Measurements from ENCODE around the gene XPR1.

Gene XPR1

DNA sequence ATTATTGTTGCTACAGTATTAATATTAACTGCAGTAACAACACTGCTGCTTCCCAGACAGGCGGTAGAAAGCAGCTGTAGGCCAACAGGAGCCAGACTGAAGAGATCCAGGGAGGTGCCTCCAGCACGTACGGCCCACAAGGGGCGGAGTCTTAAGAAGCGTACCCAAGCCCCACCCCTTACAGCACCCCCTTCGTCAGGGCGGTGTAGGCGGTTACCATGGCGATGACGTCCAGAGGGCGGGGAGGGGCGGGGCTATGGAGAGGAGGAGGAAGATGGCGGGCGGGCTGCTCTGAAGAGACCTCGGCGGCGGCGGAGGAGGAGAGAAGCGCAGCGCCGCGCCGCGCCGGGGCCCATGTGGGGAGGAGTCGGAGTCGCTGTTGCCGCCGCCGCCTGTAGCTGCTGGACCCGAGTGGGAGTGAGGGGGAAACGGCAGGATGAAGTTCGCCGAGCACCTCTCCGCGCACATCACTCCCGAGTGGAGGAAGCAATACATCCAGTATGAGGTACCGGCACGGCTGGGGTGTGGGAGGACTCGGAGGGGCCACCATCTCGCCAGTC is at the start of gene XPR1:
Gene XPR1 (plus strand): TSS at position 257 of the 560 bp plus-strand sequence. CDS start 180 bp downstream, at position 437.
- no peaks in the 10 kb centered on the region for H3K27me3 Mint-ChIP-seq
- H3K27ac Mint-ChIP-seq = peak within 1 kb of the TSS; percentile 87
- peaks cover 1% of the 10 kb centered on the region for H3K36me3 Mint-ChIP-seq
- no peaks in the 10 kb centered on the region for H3K9me3 Mint-ChIP-seq
- H3K4me3 Mint-ChIP-seq = peak within 1 kb of the TSS; percentile 89
- H3K4me1 Mint-ChIP-seq = peaks cover 15% of the 10 kb centered on the region

DNA sequence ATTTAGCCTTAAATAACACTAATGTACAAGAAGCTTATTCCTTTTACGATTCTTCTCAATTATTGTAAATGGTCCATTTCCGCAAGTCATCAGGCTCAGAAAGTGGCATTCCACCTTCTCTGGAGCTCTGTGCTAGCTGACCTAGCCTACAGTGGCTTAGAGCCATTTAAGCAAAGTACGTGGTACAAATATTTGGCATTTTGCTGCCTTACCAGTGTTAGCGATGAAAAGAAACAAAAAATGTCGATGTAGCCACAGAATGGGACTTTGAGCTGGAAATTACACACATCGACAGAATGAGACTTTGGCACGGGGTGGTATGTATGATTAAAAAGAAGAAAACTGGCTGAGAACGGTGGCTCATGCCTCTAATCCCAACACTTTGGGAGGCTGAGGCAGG is 47.0 kb upstream of the XPR1 start:
- no peak overlapping the region for H3K4me3 Mint-ChIP-seq
- peaks cover 2% of the 10 kb centered on the region for H3K36me3 Mint-ChIP-seq
- H3K9me3 Mint-ChIP-seq = no peaks in the 10 kb centered on the region
- H3K27ac Mint-ChIP-seq = peak overlapping the region; percentile 91
- H3K27me3 Mint-ChIP-seq = peaks cover 7% of the 10 kb centered on the region
- H3K4me1 Mint-ChIP-seq = peaks cover 19% of the 10 kb centered on the region

DNA sequence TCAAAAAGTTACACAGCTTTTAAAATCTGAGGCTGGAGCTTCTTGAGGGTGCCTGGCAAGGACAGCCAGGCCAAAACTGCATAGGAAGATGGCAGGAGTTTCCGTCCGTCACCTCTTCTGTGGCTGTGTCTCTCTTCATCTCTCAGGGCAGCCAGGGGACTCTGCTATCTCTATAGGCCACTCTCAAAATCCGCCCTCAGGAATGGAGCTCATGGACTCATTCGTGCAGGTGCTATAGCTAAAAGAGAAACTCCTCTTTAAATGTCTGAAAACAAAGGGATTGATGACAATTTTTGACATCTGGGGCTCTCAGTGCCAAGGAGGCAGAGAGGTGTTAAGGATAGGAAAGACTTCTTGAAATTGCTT is 45.8 kb upstream of the XPR1 start:
- Mint-ChIP-seq H3K27ac (peak overlapping the region; percentile 91), H3K4me1 (peaks cover 19% of the 10 kb centered on the region), H3K9me3 (no peaks in the 10 kb centered on the region), H3K36me3 (peaks cover 2% of the 10 kb centered on the region), H3K27me3 (peaks cover 7% of the 10 kb centered on the region), H3K4me3 (no peak overlapping the region)

DNA sequence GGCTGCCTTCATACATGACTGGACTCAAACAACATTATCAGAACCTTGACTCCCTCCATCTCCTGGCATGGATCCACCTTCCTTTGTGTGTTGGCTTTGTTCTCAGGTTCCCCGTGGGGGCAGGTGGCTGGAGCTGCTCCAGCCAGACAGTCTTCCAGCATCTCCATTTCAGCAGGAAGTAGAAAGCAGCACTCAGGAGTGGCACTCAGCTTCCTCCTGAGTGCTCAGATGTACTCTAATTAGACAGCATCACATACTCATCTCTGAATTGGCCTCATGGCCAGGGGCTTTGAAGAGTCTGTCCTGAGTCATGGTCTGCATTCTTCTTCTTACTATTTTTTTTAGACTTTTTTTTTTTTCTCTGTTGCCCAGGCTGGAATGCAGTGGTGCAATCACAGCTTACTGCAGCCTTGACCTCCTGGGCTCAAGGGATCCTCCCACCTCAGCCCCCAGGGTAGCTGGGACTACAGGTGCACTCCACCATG is 45.1 kb upstream of the XPR1 start:
- H3K27me3 Mint-ChIP-seq = peaks cover 7% of the 10 kb centered on the region

DNA sequence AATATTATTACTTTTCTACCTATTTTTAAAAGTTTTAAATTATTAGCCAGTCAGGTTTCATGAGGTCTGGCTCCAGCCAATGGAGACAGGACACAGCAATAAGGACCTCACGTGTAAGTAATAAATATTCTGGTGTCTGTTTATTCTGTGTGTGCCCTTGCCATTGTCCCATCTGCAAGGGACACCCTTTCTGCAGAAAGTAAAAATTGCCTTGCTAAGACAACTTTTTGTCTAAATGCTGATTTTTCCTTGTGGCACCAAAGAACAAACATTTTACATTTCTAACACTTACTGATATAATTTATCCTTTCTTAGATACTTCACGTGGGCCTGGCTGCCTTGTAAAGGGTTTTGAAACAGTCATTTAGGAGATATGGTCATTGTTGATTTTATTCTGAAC is 43.7 kb upstream of the XPR1 start:
- peaks cover 2% of the 10 kb centered on the region for H3K36me3 Mint-ChIP-seq

More for the DNA sequence above, 45.1 kb upstream of the XPR1 start:
- no peak overlapping the region for H3K4me3 Mint-ChIP-seq
- peak overlapping the region; percentile 68 for H3K27ac Mint-ChIP-seq
- H3K4me1 Mint-ChIP-seq = peaks cover 19% of the 10 kb centered on the region
- no peaks in the 10 kb centered on the region for H3K9me3 Mint-ChIP-seq
- H3K36me3 Mint-ChIP-seq = peaks cover 2% of the 10 kb centered on the region

DNA sequence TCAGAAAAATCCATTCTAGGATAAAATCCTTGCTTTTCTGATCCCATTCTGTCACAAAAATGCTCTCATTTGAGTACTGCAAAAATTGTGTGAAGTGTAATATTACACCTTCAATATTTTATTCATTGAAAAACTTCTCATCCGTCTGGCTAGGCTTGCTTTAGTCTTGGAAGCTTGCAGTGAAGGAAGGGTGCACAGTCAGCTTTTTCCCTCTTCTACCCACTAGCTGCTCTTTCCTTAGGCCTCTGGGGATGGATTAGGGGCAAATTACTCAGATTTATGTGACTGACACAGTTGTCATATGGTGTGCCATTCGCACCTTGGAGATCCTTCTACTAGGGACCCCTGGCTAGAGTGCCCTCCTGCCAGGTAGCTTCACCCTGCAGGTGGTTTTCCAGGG is 40.9 kb upstream of the XPR1 start:
- peaks cover 5% of the 10 kb centered on the region for H3K27me3 Mint-ChIP-seq
- H3K9me3 Mint-ChIP-seq = no peaks in the 10 kb centered on the region

More for the DNA sequence above, 43.7 kb upstream of the XPR1 start:
- peaks cover 19% of the 10 kb centered on the region for H3K4me1 Mint-ChIP-seq
- no peaks in the 10 kb centered on the region for H3K9me3 Mint-ChIP-seq
- H3K27me3 Mint-ChIP-seq = peaks cover 7% of the 10 kb centered on the region
- no peak overlapping the region for H3K27ac Mint-ChIP-seq
- H3K4me3 Mint-ChIP-seq = no peak overlapping the region

DNA sequence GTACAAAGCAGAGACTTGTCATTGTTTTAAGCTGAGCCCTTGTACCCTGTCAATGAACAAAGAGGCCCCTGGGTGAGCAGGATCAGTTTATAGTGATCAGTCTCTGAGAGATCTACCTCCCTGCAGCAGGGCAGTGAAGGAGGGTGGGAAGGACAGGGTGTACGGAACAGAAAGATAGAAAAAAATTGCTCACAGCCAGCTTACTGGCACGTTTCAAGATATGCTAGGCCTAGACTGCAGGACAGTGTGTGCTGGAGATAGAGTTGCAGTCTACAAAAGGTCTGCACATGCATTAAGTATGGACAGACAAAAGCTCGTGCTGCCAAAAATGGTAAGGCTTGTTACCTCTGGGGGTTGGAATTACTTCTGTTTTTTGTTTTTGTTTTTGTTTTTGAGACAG is 38.4 kb upstream of the XPR1 start:
- Mint-ChIP-seq H3K4me3 (no peak overlapping the region), H3K27me3 (peaks cover 1% of the 10 kb centered on the region), H3K9me3 (no peaks in the 10 kb centered on the region), H3K27ac (no peak overlapping the region), H3K36me3 (peaks cover 2% of the 10 kb centered on the region), H3K4me1 (no peaks in the 10 kb centered on the region)

More for the DNA sequence above, 40.9 kb upstream of the XPR1 start:
- Mint-ChIP-seq H3K27ac (no peak overlapping the region), H3K4me1 (peaks cover 7% of the 10 kb centered on the region), H3K36me3 (peaks cover 2% of the 10 kb centered on the region), H3K4me3 (no peak overlapping the region)

DNA sequence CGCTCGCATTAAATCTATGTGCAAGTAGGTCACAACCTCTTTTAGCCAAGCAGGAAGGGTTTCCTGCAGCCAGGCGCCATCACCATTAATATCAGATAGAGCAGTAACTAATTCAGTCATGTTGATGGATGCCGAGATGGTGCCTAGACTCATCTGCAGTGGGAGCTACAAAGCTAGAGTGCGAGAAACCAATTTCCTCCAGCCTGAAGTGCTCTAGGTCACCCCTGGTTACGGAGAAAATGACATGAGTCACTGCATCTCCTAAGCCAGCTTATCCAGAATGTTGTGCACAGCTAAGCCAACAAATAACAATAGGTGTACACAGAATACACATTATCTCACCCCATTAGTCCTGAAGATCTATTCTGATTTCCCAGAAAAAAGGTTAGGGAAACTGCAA is 37.1 kb upstream of the XPR1 start:
- Mint-ChIP-seq H3K4me3 (no peak overlapping the region), H3K9me3 (no peaks in the 10 kb centered on the region), H3K4me1 (no peaks in the 10 kb centered on the region)

DNA sequence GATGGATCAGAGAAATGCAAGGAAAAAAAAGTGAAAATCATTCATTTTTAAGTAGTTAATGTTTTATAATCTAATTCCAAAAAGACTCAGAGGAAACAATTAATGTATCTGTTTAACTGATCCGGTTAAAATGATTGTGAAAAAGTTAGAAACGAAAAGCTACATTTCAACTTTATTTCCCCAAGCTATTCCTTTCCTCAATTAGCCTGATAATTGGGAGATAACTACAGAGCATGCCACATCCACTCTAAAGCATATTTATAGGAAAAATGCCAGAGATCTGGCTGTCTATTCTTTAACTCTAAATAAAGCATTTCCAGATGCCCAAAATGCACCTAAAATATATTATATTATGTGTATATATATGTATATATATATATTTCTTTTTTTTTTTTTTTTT is 35.9 kb upstream of the XPR1 start:
- no peaks in the 10 kb centered on the region for H3K4me1 Mint-ChIP-seq
- no peak overlapping the region for H3K4me3 Mint-ChIP-seq
- no peaks in the 10 kb centered on the region for H3K36me3 Mint-ChIP-seq
- H3K27ac Mint-ChIP-seq = no peak overlapping the region
- peaks cover 1% of the 10 kb centered on the region for H3K27me3 Mint-ChIP-seq
- H3K9me3 Mint-ChIP-seq = no peaks in the 10 kb centered on the region

More for the DNA sequence above, 37.1 kb upstream of the XPR1 start:
- H3K27me3 Mint-ChIP-seq = peaks cover 1% of the 10 kb centered on the region
- H3K27ac Mint-ChIP-seq = no peak overlapping the region
- peaks cover 1% of the 10 kb centered on the region for H3K36me3 Mint-ChIP-seq

DNA sequence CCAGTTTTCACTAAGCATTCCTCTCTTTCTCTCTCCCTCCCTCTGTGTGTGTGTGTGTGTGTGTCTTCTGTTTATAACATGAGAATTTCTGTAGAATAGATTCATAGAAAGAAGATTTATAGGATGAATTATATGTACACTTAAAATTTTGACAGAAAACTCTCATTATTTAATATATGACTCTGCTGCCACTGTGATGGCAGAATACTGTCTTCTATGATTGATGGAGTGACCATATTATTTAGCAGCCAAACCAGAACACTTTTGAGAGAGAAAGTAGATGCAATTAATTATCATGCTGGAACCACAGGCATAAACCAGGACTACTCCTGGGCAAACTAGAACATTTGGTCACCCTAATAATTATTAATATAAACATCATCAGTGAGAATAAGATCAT is 34.3 kb upstream of the XPR1 start:
- Mint-ChIP-seq H3K27me3 (peaks cover 1% of the 10 kb centered on the region), H3K27ac (no peak overlapping the region), H3K9me3 (no peaks in the 10 kb centered on the region), H3K4me1 (no peaks in the 10 kb centered on the region), H3K4me3 (no peak overlapping the region), H3K36me3 (no peaks in the 10 kb centered on the region)

DNA sequence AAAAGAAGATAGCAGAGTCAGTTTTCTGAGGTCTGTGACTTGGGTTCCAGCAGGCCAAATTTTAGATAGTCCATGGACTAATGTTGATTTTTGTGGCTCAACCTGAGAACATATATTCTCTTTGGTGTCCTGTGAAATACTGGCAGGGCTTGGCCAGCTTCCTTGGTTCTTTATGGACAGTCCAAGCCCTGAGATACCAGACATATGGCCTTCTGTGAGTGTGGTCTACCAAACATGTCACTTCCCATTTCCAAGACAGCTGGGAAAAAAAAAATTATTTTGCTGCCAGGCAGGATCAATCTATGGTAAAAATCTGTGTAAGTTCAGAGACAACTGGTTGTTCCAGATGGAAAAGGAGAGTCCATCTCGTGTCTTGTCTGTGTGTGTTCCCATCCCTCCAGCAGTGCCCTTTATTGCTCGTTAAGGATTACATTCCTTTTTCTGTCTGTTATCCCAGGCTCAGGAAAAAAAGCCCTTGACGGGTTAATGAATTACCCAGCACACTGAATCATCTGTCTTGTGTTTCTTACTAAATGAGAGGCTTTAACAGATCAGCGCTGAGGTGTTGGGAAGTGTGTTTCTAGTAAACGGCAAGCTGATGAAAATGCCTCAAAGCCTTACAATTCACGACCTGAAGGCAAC is 33.4 kb upstream of the XPR1 start:
- Mint-ChIP-seq H3K36me3 (no peaks in the 10 kb centered on the region), H3K9me3 (no peaks in the 10 kb centered on the region), H3K4me3 (no peak overlapping the region), H3K4me1 (no peaks in the 10 kb centered on the region), H3K27ac (no peak overlapping the region), H3K27me3 (peaks cover 1% of the 10 kb centered on the region)

DNA sequence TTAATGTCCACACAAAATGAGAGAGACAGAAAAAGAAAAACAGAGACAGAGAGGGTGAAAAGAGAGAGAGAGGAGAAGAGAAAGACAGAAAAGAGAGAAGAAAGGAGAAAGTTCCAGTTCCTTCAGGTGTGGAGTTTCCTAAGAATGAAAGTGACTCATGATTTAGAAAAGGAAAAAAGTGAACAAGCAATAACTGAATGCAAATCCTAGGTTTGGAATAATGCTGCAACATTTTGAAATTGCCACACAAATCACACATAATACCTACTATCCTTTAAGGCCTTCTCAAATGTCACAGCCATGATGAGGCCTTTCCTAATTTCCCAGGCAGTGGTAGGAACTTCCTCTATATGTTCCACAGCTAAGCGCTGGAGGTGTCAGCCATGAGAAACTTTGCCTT is 31.5 kb upstream of the XPR1 start:
- Mint-ChIP-seq H3K27me3 (peaks cover 3% of the 10 kb centered on the region), H3K4me3 (no peak overlapping the region), H3K4me1 (no peaks in the 10 kb centered on the region), H3K27ac (no peak overlapping the region), H3K36me3 (no peaks in the 10 kb centered on the region), H3K9me3 (no peaks in the 10 kb centered on the region)

DNA sequence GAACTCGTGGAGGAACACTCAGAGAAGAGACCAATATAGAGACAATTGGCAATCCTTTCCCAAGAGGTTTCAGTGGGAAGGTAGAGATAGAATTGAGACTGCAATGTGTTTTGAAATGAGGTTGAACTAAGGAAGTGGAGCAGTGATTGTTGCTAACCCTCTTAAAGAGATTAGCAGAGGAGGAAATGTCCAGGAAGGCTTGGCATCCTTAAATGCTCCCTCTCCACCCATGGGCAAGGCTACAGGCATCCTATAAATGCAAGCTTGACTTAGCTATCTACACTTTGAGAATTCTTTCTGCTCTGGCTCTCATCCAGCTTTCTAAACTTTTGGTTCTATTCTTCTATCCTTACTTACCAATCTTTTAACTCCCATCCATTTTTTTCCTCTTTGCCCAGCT is 30.3 kb upstream of the XPR1 start:
- Mint-ChIP-seq H3K9me3 (no peaks in the 10 kb centered on the region), H3K27me3 (peaks cover 3% of the 10 kb centered on the region), H3K36me3 (no peaks in the 10 kb centered on the region), H3K4me3 (no peak overlapping the region), H3K27ac (peak overlapping the region; percentile 9), H3K4me1 (no peaks in the 10 kb centered on the region)

DNA sequence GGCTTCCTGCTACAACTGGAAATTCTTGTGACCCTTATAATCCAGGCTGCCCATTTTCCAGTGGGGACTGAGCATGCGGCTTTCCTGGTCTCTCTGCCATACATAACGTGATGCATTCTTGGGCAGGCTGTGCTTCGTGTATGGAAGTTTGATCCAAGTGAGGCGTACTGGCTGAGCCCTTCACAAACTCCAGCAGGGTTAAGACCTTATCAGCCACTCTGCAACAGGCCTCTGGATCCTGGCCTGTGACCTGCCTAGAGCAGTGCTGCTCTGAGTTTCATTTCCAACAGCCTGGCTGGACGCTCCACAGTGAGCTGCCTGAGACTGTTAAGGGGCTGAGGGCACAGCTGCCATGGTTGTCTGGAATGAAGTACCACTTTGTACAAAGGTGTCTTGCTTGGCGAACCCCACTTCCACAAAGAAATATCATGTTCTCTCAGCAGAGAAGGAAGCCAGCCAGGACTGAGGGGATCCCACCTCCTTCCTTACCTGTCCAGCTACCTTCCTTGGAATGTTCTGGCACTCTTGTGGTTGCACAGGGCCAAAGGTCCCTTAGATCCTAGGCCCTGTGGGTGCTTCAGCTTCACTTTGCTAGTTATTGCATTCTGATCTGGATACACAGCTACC is 28.5 kb upstream of the XPR1 start:
- H3K27me3 Mint-ChIP-seq = peaks cover 2% of the 10 kb centered on the region
- no peaks in the 10 kb centered on the region for H3K9me3 Mint-ChIP-seq
- no peaks in the 10 kb centered on the region for H3K36me3 Mint-ChIP-seq
- no peak overlapping the region for H3K27ac Mint-ChIP-seq
- no peaks in the 10 kb centered on the region for H3K4me1 Mint-ChIP-seq
- no peak overlapping the region for H3K4me3 Mint-ChIP-seq

DNA sequence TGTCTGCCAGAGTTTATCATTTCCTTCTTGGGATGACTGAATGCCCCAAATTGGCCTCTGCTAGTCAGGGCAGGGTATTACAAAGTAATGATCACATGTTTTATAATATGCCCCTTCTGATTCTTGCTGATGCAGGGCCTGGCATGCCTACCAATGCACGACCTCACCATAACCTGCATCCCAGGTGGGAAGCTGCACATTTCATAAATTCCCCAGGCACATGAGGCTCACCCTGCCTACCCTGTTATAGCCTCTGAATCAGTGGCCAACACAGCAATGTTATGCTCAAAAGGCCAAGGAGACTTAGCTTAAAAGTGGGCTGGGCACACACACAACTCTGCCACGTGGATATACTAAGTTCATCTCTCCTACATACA is 28.0 kb upstream of the XPR1 start:
- Mint-ChIP-seq H3K27ac (no peak overlapping the region), H3K36me3 (no peaks in the 10 kb centered on the region), H3K27me3 (peaks cover 2% of the 10 kb centered on the region), H3K4me1 (no peaks in the 10 kb centered on the region), H3K4me3 (no peak overlapping the region), H3K9me3 (no peaks in the 10 kb centered on the region)

DNA sequence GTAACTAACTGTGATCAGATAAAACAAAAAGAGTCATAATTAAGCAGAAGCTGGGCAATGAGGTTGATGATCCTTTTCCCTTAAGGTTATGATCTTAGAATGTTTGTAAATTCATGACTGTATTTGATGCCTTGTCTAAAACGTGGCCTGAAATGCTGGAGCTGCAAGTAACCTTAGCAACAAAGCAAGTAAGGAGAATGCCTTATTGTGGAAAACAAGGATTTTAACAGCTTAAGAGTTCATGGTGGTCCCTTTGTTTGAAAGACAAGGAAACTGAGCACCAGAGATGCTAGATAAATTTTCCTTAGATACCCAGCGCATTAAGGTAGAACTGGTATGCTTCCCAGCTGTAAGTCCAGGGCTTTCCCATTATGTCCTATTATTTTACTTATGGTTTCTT is 25.7 kb upstream of the XPR1 start:
- Mint-ChIP-seq H3K9me3 (no peaks in the 10 kb centered on the region), H3K4me3 (no peak overlapping the region), H3K27ac (no peak overlapping the region), H3K36me3 (no peaks in the 10 kb centered on the region), H3K4me1 (peaks cover 2% of the 10 kb centered on the region), H3K27me3 (peaks cover 2% of the 10 kb centered on the region)

Measured in activated naive CD4-positive, alpha-beta T cell treated with anti-CD3 and anti-CD28 coated beads, Interleukin-2, amount 50 U/mL, for 24 hours (primary cell).